H1 (cell line): ENCODE data around the gene MOB3B. TPM values are rescaled to one million over a fixed set of nuclear protein-coding genes. Genes with fewer than 3 reads are reported as not detected.

Source experiments
- BRCA1 ChIP-seq: IDR thresholded peaks from 2 replicates; pipeline ENCODE4 v1.6.1; 2012; ENCODE audit warnings: low read depth, low read length, improper control_type of control experiment
- CBX8 ChIP-seq: fragments of 300-800, 300-1000 bp; sonication (generic); IDR thresholded peaks from 2 replicates; pipeline ENCODE4 v1.7.1; 2016; ENCODE audit warnings: low read depth, low read length, borderline replicate concordance
- CEBPB ChIP-seq: IDR thresholded peaks from 2 replicates; pipeline ENCODE4 v1.6.1; 2012; ENCODE audit warnings: low read depth, low read length
- CREB1 ChIP-seq: IDR thresholded peaks from 2 replicates; pipeline ENCODE4 v1.6.1; 2012; ENCODE audit warnings: inconsistent platforms
- KDM5A ChIP-seq: fragments of 200-600 bp; IDR thresholded peaks from 2 replicates; pipeline ENCODE4 v1.7.1; 2012; ENCODE audit warnings: mild to moderate bottlenecking, low read length, inconsistent platforms, mixed read lengths
- MAFK ChIP-seq: IDR thresholded peaks from 2 replicates; pipeline ENCODE4 v1.6.1; 2012; ENCODE audit warnings: low read depth, mild to moderate bottlenecking, improper control_type of control experiment, low read length
- POU5F1 ChIP-seq: IDR thresholded peaks from 2 replicates; pipeline ENCODE4 v1.6.1; 2011; ENCODE audit warnings: low read depth, mild to moderate bottlenecking, low read length, moderate library complexity
- RNF2 ChIP-seq: fragments of 200-900, 300-1000 bp; sonication (generic); IDR thresholded peaks from 2 replicates; pipeline ENCODE4 v1.7.1; 2016; ENCODE audit warnings: borderline replicate concordance, low read depth, mild to moderate bottlenecking, antibody characterized with exemption, low read length; ENCODE audit not compliant: poor library complexity, severe bottlenecking; ENCODE audit errors: missing control alignments
- SP1 ChIP-seq: IDR thresholded peaks from 2 replicates; pipeline ENCODE4 v1.6.1; 2011; ENCODE audit warnings: low read depth, low read length
- YY1 ChIP-seq: IDR thresholded peaks from 2 replicates; pipeline ENCODE4 v1.6.1; 2011; ENCODE audit warnings: low read depth, mild to moderate bottlenecking, low read length
- polyA plus RNA-seq, 7 experiments: library from polyadenylated mRNA; depleted of rRNA in 3 of 7; stranded (reverse) in 5 of 7; unstranded in 2 of 7; fragments of >200 nt in 5 of 7; fragments of 200-250 nt in 2 of 7; gene quantifications; 1 replicate in 5 of 7; 2 replicates in 1 of 7; 4 replicates in 1 of 7; pipeline versions ENCODE4 v1.2.1 to v1.2.3, GENCODE V29; 2011 to 2013; ENCODE audit warnings: missing spikeins in 2 of 7, mixed read lengths in 2 of 7
- total RNA-seq: library from RNA; stranded (reverse); fragmentation: NEBNext Ultra II Directional; extraction: Animal tissue kit (Norgen Biotek cat#: 25700); gene quantifications from 2 replicates; pipeline ENCODE4 v1.2.1, GENCODE V29; 2021
- TF ChIP-seq, protein P1 (sequence below): fragments of 300-600 bp; sonication (generic); IDR thresholded peaks from 2 replicates; pipeline ENCODE4 v1.7.1; 2012; ENCODE audit warnings: low read length, moderate library complexity, mild to moderate bottlenecking, inconsistent platforms; ENCODE audit not compliant: insufficient replicate concordance

The MOB3B gene
- total and polyA plus RNA-seq, 2 of the 8 experiments (the other 6 are each of a cell fraction or from before 2014, with no cell fraction given), result 12.7 to 16.1 TPM

- TF ChIP-seq, protein P1, sequence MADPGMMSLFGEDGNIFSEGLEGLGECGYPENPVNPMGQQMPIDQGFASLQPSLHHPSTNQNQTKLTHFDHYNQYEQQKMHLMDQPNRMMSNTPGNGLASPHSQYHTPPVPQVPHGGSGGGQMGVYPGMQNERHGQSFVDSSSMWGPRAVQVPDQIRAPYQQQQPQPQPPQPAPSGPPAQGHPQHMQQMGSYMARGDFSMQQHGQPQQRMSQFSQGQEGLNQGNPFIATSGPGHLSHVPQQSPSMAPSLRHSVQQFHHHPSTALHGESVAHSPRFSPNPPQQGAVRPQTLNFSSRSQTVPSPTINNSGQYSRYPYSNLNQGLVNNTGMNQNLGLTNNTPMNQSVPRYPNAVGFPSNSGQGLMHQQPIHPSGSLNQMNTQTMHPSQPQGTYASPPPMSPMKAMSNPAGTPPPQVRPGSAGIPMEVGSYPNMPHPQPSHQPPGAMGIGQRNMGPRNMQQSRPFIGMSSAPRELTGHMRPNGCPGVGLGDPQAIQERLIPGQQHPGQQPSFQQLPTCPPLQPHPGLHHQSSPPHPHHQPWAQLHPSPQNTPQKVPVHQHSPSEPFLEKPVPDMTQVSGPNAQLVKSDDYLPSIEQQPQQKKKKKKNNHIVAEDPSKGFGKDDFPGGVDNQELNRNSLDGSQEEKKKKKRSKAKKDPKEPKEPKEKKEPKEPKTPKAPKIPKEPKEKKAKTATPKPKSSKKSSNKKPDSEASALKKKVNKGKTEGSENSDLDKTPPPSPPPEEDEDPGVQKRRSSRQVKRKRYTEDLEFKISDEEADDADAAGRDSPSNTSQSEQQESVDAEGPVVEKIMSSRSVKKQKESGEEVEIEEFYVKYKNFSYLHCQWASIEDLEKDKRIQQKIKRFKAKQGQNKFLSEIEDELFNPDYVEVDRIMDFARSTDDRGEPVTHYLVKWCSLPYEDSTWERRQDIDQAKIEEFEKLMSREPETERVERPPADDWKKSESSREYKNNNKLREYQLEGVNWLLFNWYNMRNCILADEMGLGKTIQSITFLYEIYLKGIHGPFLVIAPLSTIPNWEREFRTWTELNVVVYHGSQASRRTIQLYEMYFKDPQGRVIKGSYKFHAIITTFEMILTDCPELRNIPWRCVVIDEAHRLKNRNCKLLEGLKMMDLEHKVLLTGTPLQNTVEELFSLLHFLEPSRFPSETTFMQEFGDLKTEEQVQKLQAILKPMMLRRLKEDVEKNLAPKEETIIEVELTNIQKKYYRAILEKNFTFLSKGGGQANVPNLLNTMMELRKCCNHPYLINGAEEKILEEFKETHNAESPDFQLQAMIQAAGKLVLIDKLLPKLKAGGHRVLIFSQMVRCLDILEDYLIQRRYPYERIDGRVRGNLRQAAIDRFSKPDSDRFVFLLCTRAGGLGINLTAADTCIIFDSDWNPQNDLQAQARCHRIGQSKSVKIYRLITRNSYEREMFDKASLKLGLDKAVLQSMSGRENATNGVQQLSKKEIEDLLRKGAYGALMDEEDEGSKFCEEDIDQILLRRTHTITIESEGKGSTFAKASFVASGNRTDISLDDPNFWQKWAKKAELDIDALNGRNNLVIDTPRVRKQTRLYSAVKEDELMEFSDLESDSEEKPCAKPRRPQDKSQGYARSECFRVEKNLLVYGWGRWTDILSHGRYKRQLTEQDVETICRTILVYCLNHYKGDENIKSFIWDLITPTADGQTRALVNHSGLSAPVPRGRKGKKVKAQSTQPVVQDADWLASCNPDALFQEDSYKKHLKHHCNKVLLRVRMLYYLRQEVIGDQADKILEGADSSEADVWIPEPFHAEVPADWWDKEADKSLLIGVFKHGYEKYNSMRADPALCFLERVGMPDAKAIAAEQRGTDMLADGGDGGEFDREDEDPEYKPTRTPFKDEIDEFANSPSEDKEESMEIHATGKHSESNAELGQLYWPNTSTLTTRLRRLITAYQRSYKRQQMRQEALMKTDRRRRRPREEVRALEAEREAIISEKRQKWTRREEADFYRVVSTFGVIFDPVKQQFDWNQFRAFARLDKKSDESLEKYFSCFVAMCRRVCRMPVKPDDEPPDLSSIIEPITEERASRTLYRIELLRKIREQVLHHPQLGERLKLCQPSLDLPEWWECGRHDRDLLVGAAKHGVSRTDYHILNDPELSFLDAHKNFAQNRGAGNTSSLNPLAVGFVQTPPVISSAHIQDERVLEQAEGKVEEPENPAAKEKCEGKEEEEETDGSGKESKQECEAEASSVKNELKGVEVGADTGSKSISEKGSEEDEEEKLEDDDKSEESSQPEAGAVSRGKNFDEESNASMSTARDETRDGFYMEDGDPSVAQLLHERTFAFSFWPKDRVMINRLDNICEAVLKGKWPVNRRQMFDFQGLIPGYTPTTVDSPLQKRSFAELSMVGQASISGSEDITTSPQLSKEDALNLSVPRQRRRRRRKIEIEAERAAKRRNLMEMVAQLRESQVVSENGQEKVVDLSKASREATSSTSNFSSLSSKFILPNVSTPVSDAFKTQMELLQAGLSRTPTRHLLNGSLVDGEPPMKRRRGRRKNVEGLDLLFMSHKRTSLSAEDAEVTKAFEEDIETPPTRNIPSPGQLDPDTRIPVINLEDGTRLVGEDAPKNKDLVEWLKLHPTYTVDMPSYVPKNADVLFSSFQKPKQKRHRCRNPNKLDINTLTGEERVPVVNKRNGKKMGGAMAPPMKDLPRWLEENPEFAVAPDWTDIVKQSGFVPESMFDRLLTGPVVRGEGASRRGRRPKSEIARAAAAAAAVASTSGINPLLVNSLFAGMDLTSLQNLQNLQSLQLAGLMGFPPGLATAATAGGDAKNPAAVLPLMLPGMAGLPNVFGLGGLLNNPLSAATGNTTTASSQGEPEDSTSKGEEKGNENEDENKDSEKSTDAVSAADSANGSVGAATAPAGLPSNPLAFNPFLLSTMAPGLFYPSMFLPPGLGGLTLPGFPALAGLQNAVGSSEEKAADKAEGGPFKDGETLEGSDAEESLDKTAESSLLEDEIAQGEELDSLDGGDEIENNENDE, result no peak
- TF ChIP-seq YY1 (no peak), BRCA1 (no peak), MAFK (no peak), RNF2 (no peak), SP1 (no peak), CBX8 (no peak), CREB1 (no peak), CEBPB (no peak), KDM5A (no peak), POU5F1 (no peak)
These were observed 34.3 kb upstream of the MOB3B start (continued) for GRCh38 chr9:27563738-27564430.
